HG03039 (cell line): ENCODE measurements around the gene SLIT1.

Source experiments
- ATAC-seq: cut with Tn5 transposase; IDR thresholded peaks from one replicate; pipeline ENCODE4 v1.9.1; 2021; ENCODE audit warnings: mild to moderate bottlenecking, moderate library complexity; ENCODE audit not compliant: unreplicated experiment

SLIT1 gene

GRCh38 chr10:97117372-97117771 lies 68.4 kb downstream of the SLIT1 start:
- ATAC-seq, result no peak

- ATAC-seq, result no peak
Observed at GRCh38 chr10:97116462-97117162, 69.1 kb downstream of the SLIT1 start.

GRCh38 chr10:97115846-97116245 lies 69.9 kb downstream of the SLIT1 start:
- no peak for ATAC-seq

GRCh38 chr10:97111615-97112014 lies 74.1 kb downstream of the SLIT1 start:
- no peak for ATAC-seq

- ATAC-seq, result no peak
Observed at GRCh38 chr10:97109547-97109946, 76.2 kb downstream of the SLIT1 start.

- no peak for ATAC-seq
Observed at GRCh38 chr10:97107551-97107950, 78.2 kb downstream of the SLIT1 start.

GRCh38 chr10:97106207-97106606 lies 79.6 kb downstream of the SLIT1 start:
- no peak for ATAC-seq

- ATAC-seq, result no peak
Observed at GRCh38 chr10:97105303-97105702, 80.5 kb downstream of the SLIT1 start.

- ATAC-seq, result no peak
Observed at GRCh38 chr10:97103316-97104080, 82.3 kb downstream of the SLIT1 start.

- no peak for ATAC-seq
Observed at GRCh38 chr10:97102441-97102840, 83.3 kb downstream of the SLIT1 start.

- no peak for ATAC-seq
Observed at GRCh38 chr10:97101166-97101940, 84.4 kb downstream of the SLIT1 start.

- no peak for ATAC-seq
Observed at GRCh38 chr10:97100657-97101056, 85.1 kb downstream of the SLIT1 start.

- no peak for ATAC-seq
Observed at GRCh38 chr10:97099868-97100267, 85.9 kb downstream of the SLIT1 start.

GRCh38 chr10:97099089-97099488 lies 86.7 kb downstream of the SLIT1 start:
- no peak for ATAC-seq

GRCh38 chr10:97097084-97097433 lies 88.7 kb downstream of the SLIT1 start:
- ATAC-seq, result no peak

- ATAC-seq, result no peak
Observed at GRCh38 chr10:97096261-97097083, 89.3 kb downstream of the SLIT1 start.

- ATAC-seq, result no peak
Observed at GRCh38 chr10:97095701-97096260, 90.0 kb downstream of the SLIT1 start.

GRCh38 chr10:97090644-97091043 lies 95.1 kb downstream of the SLIT1 start:
- ATAC-seq, result no peak

- ATAC-seq, result no peak
Observed at GRCh38 chr10:97090035-97090434, 95.7 kb downstream of the SLIT1 start.

- no peak for ATAC-seq
Observed at GRCh38 chr10:97089209-97089870, 96.4 kb downstream of the SLIT1 start.
